ENCODE results near the gene OR51M1. TPM values are rescaled to one million over a fixed set of nuclear protein-coding genes. Genes with fewer than 3 reads are reported as not detected.

The OR51M1 gene
- total and polyA plus RNA-seq, 9 of the 15 experiments (the other 6 are each of a cell fraction or from before 2014, with no cell fraction given): 0.01 to 0.18 (median 0.04) TPM; not detected in 6

GRCh38 chr11:5367448-5368074 lies 16.1 kb upstream of the OR51M1 start (continued):
- peak; percentile 72 for TF ChIP-seq MEF2D (tag; conservative IDR thresholded peaks at IDR 0.05; ENCODE audit: low read depth)
- TF ChIP-seq ZFPM2 (CRISPR knock-in tag; IDR thresholded peaks at IDR 0.05): no peak
- TF ChIP-seq NCOA6 (IDR thresholded peaks at IDR 0.05): no peak
- TF ChIP-seq GMEB1 (CRISPR knock-in tag; IDR thresholded peaks at IDR 0.05): no peak
- TF ChIP-seq EP300 (IDR thresholded peaks at IDR 0.05; ENCODE audit: low read length): no peak
- no peak for TF ChIP-seq ZFP1 (CRISPR knock-in tag; IDR thresholded peaks at IDR 0.05)
- TF ChIP-seq, protein P1, sequence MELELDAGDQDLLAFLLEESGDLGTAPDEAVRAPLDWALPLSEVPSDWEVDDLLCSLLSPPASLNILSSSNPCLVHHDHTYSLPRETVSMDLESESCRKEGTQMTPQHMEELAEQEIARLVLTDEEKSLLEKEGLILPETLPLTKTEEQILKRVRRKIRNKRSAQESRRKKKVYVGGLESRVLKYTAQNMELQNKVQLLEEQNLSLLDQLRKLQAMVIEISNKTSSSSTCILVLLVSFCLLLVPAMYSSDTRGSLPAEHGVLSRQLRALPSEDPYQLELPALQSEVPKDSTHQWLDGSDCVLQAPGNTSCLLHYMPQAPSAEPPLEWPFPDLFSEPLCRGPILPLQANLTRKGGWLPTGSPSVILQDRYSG (tag; conservative IDR thresholded peaks at IDR 0.05; ENCODE audit: low read depth): peak; percentile 72
- no peak for TF ChIP-seq ATF7 (IDR thresholded peaks at IDR 0.05)
- no peak for TF ChIP-seq POLR2G (IDR thresholded peaks at IDR 0.05; ENCODE audit: low read depth, low read length)
- no peak for TF ChIP-seq ZC3H4 (CRISPR knock-in tag; IDR thresholded peaks at IDR 0.05; ENCODE audit: borderline replicate concordance)
- TF ChIP-seq, protein P2, sequence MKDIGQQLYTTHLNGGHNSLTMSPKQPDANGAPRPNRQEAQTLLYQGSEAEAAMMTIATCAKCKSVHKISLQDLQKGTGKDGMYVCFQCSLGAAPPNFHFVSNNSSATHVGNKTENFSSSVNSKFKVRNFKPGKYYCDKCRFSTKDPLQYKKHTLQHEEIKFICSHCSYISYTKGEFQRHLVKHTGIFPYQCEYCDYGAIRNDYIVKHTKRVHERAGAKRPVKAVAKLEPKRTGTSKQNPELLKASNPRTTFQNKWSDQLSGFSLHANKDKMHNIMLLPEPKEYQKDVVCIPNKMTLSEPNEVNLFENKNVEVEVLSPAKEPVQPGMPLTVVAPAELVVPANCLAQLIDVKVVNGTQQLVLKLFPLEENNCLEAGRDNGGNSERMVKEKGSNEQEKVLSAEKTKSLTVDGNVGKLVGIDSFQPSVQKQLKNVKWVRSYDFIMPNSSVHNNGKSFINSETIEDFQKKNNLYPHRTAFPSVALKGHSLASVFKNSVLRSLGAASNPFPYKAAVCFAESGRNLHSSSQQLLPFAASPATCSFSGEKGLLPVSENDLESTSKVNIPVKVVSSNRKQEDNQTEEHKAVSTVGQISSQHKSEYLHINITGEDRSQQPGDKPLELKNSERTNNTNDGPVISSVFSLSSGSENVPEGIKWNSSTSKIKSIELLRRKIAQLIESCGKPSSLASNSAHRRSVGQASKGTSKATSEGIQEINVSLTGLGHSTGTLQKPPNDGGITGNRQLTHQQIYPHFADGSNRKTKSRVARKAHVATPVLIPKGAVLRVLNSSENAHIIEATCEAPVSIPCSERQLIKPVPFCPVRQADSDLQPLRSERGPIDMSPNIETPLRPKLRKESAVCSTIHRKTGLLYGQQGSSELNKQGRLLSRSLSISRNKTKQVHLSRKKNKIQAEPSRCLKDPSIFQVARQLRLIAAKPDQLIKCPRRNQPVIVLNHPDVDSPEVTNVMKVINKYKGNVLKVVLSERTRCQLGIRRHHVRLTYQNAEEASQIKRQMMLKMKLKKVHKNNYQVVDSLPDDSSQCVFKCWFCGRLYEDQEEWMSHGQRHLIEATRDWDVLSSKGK (CRISPR knock-in tag; IDR thresholded peaks at IDR 0.05): no peak
- TF ChIP-seq XRCC5 (IDR thresholded peaks at IDR 0.05; ENCODE audit: low read depth, low read length): no peak
- TF ChIP-seq CBX2 (IDR thresholded peaks at IDR 0.05; ENCODE audit: insufficient read depth, low read length, poor library complexity, severe bottlenecking): no peak
- no peak for TF ChIP-seq ELF4 (CRISPR knock-in tag; IDR thresholded peaks at IDR 0.05)
- no peak for TF ChIP-seq MTA2 (IDR thresholded peaks at IDR 0.05; ENCODE audit: low read depth)
- TF ChIP-seq, protein P3, sequence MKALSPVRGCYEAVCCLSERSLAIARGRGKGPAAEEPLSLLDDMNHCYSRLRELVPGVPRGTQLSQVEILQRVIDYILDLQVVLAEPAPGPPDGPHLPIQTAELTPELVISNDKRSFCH (CRISPR knock-in tag; IDR thresholded peaks at IDR 0.05): no peak
- TF ChIP-seq, protein P3 (tag; IDR thresholded peaks at IDR 0.05): peak; percentile 46; the same call in 1 of the 2 replicates
- TF ChIP-seq LCOR (CRISPR knock-in tag; IDR thresholded peaks at IDR 0.05): no peak
- TF ChIP-seq, protein P4, sequence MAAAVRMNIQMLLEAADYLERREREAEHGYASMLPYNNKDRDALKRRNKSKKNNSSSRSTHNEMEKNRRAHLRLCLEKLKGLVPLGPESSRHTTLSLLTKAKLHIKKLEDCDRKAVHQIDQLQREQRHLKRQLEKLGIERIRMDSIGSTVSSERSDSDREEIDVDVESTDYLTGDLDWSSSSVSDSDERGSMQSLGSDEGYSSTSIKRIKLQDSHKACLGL (CRISPR knock-in tag; IDR thresholded peaks at IDR 0.05; ENCODE audit: borderline replicate concordance, poor library complexity, severe bottlenecking): no peak
- TF ChIP-seq POLR2H (tag; IDR thresholded peaks at IDR 0.05; ENCODE audit: low read depth): no peak
- no peak for TF ChIP-seq PTBP1 (IDR thresholded peaks at IDR 0.05; ENCODE audit: low read depth, low read length)

Measured in K562 (cell line).